ENCODE measurements around the gene KAT8. TPM values are rescaled to one million over a fixed set of nuclear protein-coding genes. Genes with fewer than 3 reads are reported as not detected.

The KAT8 gene
- total RNA-seq, 1 experiment from 2014 or later, result 35.1 TPM

GRCh38 chr16:31080035-31080629, 37.3 kb upstream of the KAT8 start:
- no peak for TF ChIP-seq CTCF (conservative IDR thresholded peaks at IDR 0.05; ENCODE audit: low read depth, low read length)
- no peak for TF ChIP-seq EZH2 (IDR thresholded peaks at IDR 0.05; ENCODE audit: low read length, unreplicated experiment)
- TF ChIP-seq EZH2phosphoT487 (IDR thresholded peaks at IDR 0.05; ENCODE audit: borderline replicate concordance, low read length), result no peak
- Histone ChIP-seq H3K79me2 (ENCODE audit: low read length) (peaks cover 18% of the 10 kb centered on the region), H3K4me3 (ENCODE audit: low read length) (no peak overlapping the region), H3K4me2 (ENCODE audit: low read length) (no peak overlapping the region), H4K20me1 (ENCODE audit: low read length) (no peaks in the 10 kb centered on the region), H3K36me3 (ENCODE audit: low read depth, low read length) (peaks cover 10% of the 10 kb centered on the region), H3K4me1 (ENCODE audit: insufficient read depth, low read length) (0 out of 2 replicates have a peak, but pooled peaks cover 1% of the 10 kb centered on the region), H3F3A (ENCODE audit: low read length, unreplicated experiment) (no peaks in the 10 kb centered on the region), H3K27ac (ENCODE audit: low read length) (no peak overlapping the region), H2AFZ (ENCODE audit: low read length) (no peak overlapping the region), H3K9ac (ENCODE audit: low read length) (no peak overlapping the region), H3K9me3 (ENCODE audit: low read length) (no peaks in the 10 kb centered on the region), H3K27me3 (ENCODE audit: low read length) (no peaks in the 10 kb centered on the region), H3K9me2 (replicated peaks; ENCODE audit: low read length) (no peaks in the 10 kb centered on the region)
- POLR2A ChIA-PET (ENCODE audit: unreplicated experiment), result no interaction called here
- no TSS peak for BruUV-seq (replicated peaks)
- CTCF ChIA-PET, result no interaction called here
- DNase-seq, result no peak
- ATAC-seq, result no peak
- intact Hi-C loops (cut with micrococcal nuclease), result no loop called here

GRCh38 chr16:31080756-31081419, 36.6 kb upstream of the KAT8 start:
- Histone ChIP-seq H3K27ac (ENCODE audit: low read length) (no peak overlapping the region), H3K79me2 (ENCODE audit: low read length) (peaks cover 10% of the 10 kb centered on the region), H3K27me3 (ENCODE audit: low read length) (no peaks in the 10 kb centered on the region), H3F3A (ENCODE audit: low read length, unreplicated experiment) (no peaks in the 10 kb centered on the region), H3K9me2 (replicated peaks; ENCODE audit: low read length) (no peaks in the 10 kb centered on the region), H3K36me3 (ENCODE audit: low read depth, low read length) (peaks cover 10% of the 10 kb centered on the region), H2AFZ (ENCODE audit: low read length) (no peak overlapping the region), H3K4me1 (ENCODE audit: insufficient read depth, low read length) (no peaks in the 10 kb centered on the region), H3K9ac (ENCODE audit: low read length) (no peak overlapping the region), H3K4me3 (ENCODE audit: low read length) (no peak overlapping the region), H3K4me2 (ENCODE audit: low read length) (no peak overlapping the region), H3K9me3 (ENCODE audit: low read length) (no peaks in the 10 kb centered on the region), H4K20me1 (ENCODE audit: low read length) (no peaks in the 10 kb centered on the region)
- DNase-seq (no peak), ATAC-seq (no peak)
- CTCF ChIA-PET, result no interaction called here
- POLR2A ChIA-PET (ENCODE audit: unreplicated experiment), result no interaction called here
- intact Hi-C loops (cut with micrococcal nuclease), result no loop called here
- TF ChIP-seq EZH2 (IDR thresholded peaks at IDR 0.05; ENCODE audit: low read length, unreplicated experiment) (no peak), CTCF (conservative IDR thresholded peaks at IDR 0.05; ENCODE audit: low read depth, low read length) (no peak), EZH2phosphoT487 (IDR thresholded peaks at IDR 0.05; ENCODE audit: borderline replicate concordance, low read length) (no peak)
- BruUV-seq (replicated peaks), result no TSS peak

Data from PC-3 (cell line).